T-helper 2 cell treated with Interferon-gamma antibody and Interleukin-4, amounts not matched to agents 5 μg/mL and 100 μg/mL, for 36 hours (primary cell): Measurements from ENCODE around the gene LAMC1.

ENCODE experiments used
- DNase-seq: peaks from one replicate; pipeline ENCODE4 v3.0.0; 2021; ENCODE audit warnings: low spot score
- H3K27ac Mint-ChIP-seq: one replicate; pipeline ENCODE4 v1.8.0; 2021; ENCODE audit warnings: mild to moderate bottlenecking, mixed read lengths
- H3K27me3 Mint-ChIP-seq: one replicate; pipeline ENCODE4 v1.8.0; 2021; ENCODE audit warnings: low read depth, mixed read lengths
- H3K36me3 Mint-ChIP-seq: one replicate; pipeline ENCODE4 v1.8.0; 2021; ENCODE audit warnings: low read depth, mixed read lengths
- H3K4me1 Mint-ChIP-seq: one replicate; pipeline ENCODE4 v1.8.0; 2021; ENCODE audit warnings: low read depth, mixed read lengths
- H3K4me3 Mint-ChIP-seq: one replicate; pipeline ENCODE4 v1.8.0; 2022; ENCODE audit warnings: mild to moderate bottlenecking, moderate library complexity, mixed read lengths
- H3K9me3 Mint-ChIP-seq: one replicate; pipeline ENCODE4 v1.8.0; 2021; ENCODE audit warnings: mixed read lengths

The LAMC1 gene

GRCh38 chr1:183092350-183092749 lies 69.1 kb downstream of the LAMC1 start:
- no peak for DNase-seq
- Mint-ChIP-seq H3K27me3 (no peaks in the 10 kb centered on the region), H3K9me3 (no peaks in the 10 kb centered on the region), H3K4me3 (no peak overlapping the region), H3K27ac (no peak overlapping the region), H3K36me3 (no peaks in the 10 kb centered on the region), H3K4me1 (no peaks in the 10 kb centered on the region)

GRCh38 chr1:183093066-183093668 lies 69.9 kb downstream of the LAMC1 start:
- no peak for DNase-seq
- H3K27ac Mint-ChIP-seq, result no peak overlapping the region
- H3K36me3 Mint-ChIP-seq, result no peaks in the 10 kb centered on the region
- no peak overlapping the region for H3K4me3 Mint-ChIP-seq
- no peaks in the 10 kb centered on the region for H3K4me1 Mint-ChIP-seq
- no peaks in the 10 kb centered on the region for H3K9me3 Mint-ChIP-seq
- no peaks in the 10 kb centered on the region for H3K27me3 Mint-ChIP-seq

- Mint-ChIP-seq H3K27ac (no peak overlapping the region), H3K36me3 (no peaks in the 10 kb centered on the region), H3K4me1 (no peaks in the 10 kb centered on the region), H3K4me3 (no peak overlapping the region), H3K9me3 (no peaks in the 10 kb centered on the region), H3K27me3 (no peaks in the 10 kb centered on the region)
- no peak for DNase-seq
Observed at GRCh38 chr1:183093786-183094298, 70.6 kb downstream of the LAMC1 start.

GRCh38 chr1:183094351-183094750 lies 71.1 kb downstream of the LAMC1 start:
- H3K4me3 Mint-ChIP-seq, result no peak overlapping the region
- H3K9me3 Mint-ChIP-seq, result no peaks in the 10 kb centered on the region

GRCh38 chr1:183096351-183096750 lies 73.1 kb downstream of the LAMC1 start:
- H3K9me3 Mint-ChIP-seq, result no peaks in the 10 kb centered on the region
- H3K4me1 Mint-ChIP-seq, result no peaks in the 10 kb centered on the region
- no peak overlapping the region for H3K27ac Mint-ChIP-seq
- H3K36me3 Mint-ChIP-seq, result no peaks in the 10 kb centered on the region
- no peak for DNase-seq
- no peaks in the 10 kb centered on the region for H3K27me3 Mint-ChIP-seq
- H3K4me3 Mint-ChIP-seq, result no peak overlapping the region

More at GRCh38 chr1:183094351-183094750, 71.1 kb downstream of the LAMC1 start:
- H3K36me3 Mint-ChIP-seq, result no peaks in the 10 kb centered on the region
- H3K27me3 Mint-ChIP-seq, result no peaks in the 10 kb centered on the region
- DNase-seq, result no peak
- no peak overlapping the region for H3K27ac Mint-ChIP-seq
- no peaks in the 10 kb centered on the region for H3K4me1 Mint-ChIP-seq

DNA sequence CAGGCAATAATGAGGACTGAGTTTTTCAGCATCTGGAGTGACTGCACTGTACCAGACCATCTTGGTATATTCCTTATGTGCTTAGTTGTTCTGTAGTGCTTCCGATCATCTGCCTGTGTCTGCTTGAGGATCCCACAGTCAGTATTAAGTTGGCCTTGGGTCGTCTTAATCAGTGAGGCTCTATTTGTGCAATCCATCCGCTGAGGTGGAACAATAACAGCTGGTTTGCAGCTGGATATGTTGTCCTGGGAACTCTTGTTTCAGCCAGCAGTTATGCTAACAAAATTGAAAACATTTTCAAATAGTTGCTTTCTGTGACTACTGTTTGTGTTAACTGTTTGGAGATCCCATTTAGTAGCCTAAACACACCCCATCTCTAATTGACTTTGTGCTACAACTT lies 73.7 kb downstream of the LAMC1 start:
- Mint-ChIP-seq H3K9me3 (no peaks in the 10 kb centered on the region), H3K27ac (no peak overlapping the region), H3K36me3 (no peaks in the 10 kb centered on the region), H3K4me1 (no peaks in the 10 kb centered on the region), H3K4me3 (no peak overlapping the region), H3K27me3 (peaks cover 1% of the 10 kb centered on the region)
- no peak for DNase-seq

DNA sequence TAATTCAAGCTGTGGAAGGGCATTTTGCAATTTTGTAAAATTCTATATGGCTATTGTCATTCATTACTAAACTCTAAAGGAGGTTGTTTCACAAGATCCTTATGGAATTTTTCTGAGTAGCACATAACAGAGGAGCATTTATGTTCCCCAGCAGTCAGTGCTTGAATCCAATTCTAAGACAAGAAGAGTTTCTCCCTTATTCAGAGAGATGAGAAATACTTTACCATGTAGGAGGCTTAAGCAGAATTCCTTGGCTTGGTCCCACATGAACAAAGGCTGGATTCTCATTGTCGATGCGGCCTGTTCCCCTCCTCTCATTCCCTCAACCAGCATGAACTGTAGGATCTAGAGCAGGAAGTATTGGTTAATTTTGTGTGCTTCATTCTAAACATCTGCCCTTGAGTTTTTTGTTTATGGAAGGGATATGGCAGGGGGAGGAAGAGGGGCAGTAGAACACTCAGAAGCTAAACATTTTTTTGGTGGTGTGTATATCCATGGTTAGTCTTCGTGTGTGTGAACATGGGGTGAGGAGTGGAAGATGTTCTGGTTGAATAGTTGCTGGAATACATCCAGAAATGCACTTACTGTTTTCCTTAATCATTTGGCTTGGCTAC lies 74.3 kb downstream of the LAMC1 start:
- no peak overlapping the region for H3K27ac Mint-ChIP-seq
- no peak for DNase-seq
- H3K4me1 Mint-ChIP-seq, result no peaks in the 10 kb centered on the region
- no peak overlapping the region for H3K4me3 Mint-ChIP-seq
- H3K36me3 Mint-ChIP-seq, result no peaks in the 10 kb centered on the region
- no peaks in the 10 kb centered on the region for H3K9me3 Mint-ChIP-seq
- peaks cover 5% of the 10 kb centered on the region for H3K27me3 Mint-ChIP-seq

- H3K4me3 Mint-ChIP-seq, result no peak overlapping the region
- H3K27ac Mint-ChIP-seq, result no peak overlapping the region
- no peaks in the 10 kb centered on the region for H3K36me3 Mint-ChIP-seq
- H3K4me1 Mint-ChIP-seq, result no peaks in the 10 kb centered on the region
- no peak for DNase-seq
- H3K9me3 Mint-ChIP-seq, result no peaks in the 10 kb centered on the region
- peaks cover 6% of the 10 kb centered on the region for H3K27me3 Mint-ChIP-seq
Observed at GRCh38 chr1:183098317-183098716, 75.1 kb downstream of the LAMC1 start.

DNA sequence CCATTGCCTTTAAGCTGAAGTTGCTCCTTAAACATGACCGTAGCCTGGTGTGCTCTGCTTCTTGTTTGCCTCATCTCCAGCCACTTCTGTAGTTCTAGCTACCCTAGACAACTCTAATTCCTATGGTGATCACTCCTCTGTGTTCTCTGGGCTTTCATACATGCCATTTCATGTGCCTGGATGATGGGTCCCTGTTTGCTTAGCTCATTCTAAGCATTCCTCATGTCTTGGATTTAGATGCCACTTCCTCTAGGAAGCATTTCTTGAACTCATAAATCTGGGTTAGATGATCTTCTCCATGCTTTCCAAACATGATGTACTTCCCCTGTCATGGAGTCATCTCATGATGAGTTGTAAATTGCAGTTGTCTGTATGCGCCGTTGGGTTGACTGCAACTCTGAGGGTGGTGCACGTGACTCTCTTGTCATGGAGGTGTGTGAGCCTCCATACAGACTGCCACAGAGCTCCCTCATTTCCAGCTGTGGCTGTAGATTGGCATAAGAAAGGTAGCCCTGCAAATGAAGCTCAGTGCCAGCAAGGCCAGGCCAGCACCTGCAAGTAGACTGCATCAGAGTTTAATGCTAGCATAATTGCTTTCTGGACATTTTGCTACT lies 77.2 kb downstream of the LAMC1 start:
- DNase-seq, result no peak
- H3K4me3 Mint-ChIP-seq, result no peak overlapping the region
- H3K36me3 Mint-ChIP-seq, result no peaks in the 10 kb centered on the region
- H3K4me1 Mint-ChIP-seq, result no peaks in the 10 kb centered on the region
- no peaks in the 10 kb centered on the region for H3K9me3 Mint-ChIP-seq
- H3K27ac Mint-ChIP-seq, result no peak overlapping the region
- peaks cover 9% of the 10 kb centered on the region for H3K27me3 Mint-ChIP-seq

- no peak overlapping the region for H3K4me3 Mint-ChIP-seq
- H3K9me3 Mint-ChIP-seq, result no peaks in the 10 kb centered on the region
- no peak for DNase-seq
- H3K4me1 Mint-ChIP-seq, result no peaks in the 10 kb centered on the region
- peaks cover 11% of the 10 kb centered on the region for H3K27me3 Mint-ChIP-seq
- no peak overlapping the region for H3K27ac Mint-ChIP-seq
- H3K36me3 Mint-ChIP-seq, result no peaks in the 10 kb centered on the region
Observed at GRCh38 chr1:183101081-183101480, 77.9 kb downstream of the LAMC1 start.

DNA sequence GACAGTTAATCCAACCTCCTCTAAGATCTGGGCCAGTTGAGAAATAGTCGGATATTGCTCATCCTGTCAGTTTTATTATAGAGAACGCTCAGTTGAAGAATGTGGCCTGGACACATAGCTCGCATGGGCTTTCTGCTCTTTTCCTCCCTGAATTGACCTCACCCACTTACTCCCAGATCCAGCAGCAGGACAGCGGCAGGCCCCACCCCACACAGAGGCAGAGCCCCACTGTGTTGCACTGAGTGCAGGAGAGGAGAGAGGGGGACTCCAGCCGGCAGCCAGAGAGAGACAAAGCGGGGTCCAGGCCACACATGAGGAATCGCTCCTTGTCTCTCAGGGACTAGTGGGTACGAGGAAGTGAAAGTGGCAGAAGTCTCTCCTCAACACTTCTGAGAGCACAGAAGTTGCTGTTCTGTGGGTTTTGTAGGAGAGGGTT lies 78.6 kb downstream of the LAMC1 start:
- Mint-ChIP-seq H3K27ac (no peak overlapping the region), H3K9me3 (no peaks in the 10 kb centered on the region), H3K4me3 (no peak overlapping the region), H3K4me1 (no peaks in the 10 kb centered on the region), H3K27me3 (peaks cover 11% of the 10 kb centered on the region), H3K36me3 (no peaks in the 10 kb centered on the region)
- DNase-seq, result no peak

GRCh38 chr1:183103147-183103546 lies 79.9 kb downstream of the LAMC1 start:
- H3K36me3 Mint-ChIP-seq, result no peaks in the 10 kb centered on the region
- H3K9me3 Mint-ChIP-seq, result no peaks in the 10 kb centered on the region
- H3K4me1 Mint-ChIP-seq, result no peaks in the 10 kb centered on the region
- no peak overlapping the region for H3K4me3 Mint-ChIP-seq
- H3K27ac Mint-ChIP-seq, result no peak overlapping the region
- no peak for DNase-seq
- H3K27me3 Mint-ChIP-seq, result peaks cover 11% of the 10 kb centered on the region

DNA sequence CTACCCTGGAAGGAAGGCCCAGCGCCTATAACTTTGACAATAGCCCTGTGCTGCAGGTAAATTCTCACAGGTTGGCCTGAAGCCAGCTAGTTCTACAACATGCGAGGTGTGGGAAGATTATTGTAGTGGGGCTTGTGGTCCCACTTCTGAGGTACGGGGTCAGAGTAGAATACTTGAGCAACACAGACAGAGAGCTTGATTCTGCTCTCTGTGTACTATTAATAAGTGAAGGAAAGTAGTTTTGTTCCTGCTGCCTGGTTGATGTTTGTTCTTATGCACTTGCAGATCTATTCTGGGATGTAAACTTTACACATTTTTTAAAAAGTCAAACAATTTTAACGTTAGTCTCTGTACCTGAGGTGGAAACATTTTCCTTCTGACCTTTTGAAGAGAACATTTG lies 80.4 kb downstream of the LAMC1 start:
- Mint-ChIP-seq H3K36me3 (no peaks in the 10 kb centered on the region), H3K4me3 (no peak overlapping the region), H3K9me3 (no peaks in the 10 kb centered on the region), H3K27me3 (peaks cover 11% of the 10 kb centered on the region), H3K27ac (no peak overlapping the region), H3K4me1 (no peaks in the 10 kb centered on the region)
- no peak for DNase-seq

GRCh38 chr1:183105449-183105848 lies 82.2 kb downstream of the LAMC1 start:
- no peak overlapping the region for H3K4me3 Mint-ChIP-seq
- peaks cover 22% of the 10 kb centered on the region for H3K27me3 Mint-ChIP-seq
- no peaks in the 10 kb centered on the region for H3K9me3 Mint-ChIP-seq
- H3K4me1 Mint-ChIP-seq, result no peaks in the 10 kb centered on the region
- H3K27ac Mint-ChIP-seq, result no peak overlapping the region
- no peak for DNase-seq
- H3K36me3 Mint-ChIP-seq, result no peaks in the 10 kb centered on the region
